Activated CD4-positive, alpha-beta T cell treated with anti-CD3 and anti-CD28 coated beads, Interleukin-2, amount 50 U/mL, for 16 hours (primary cell): ENCODE measurements around the gene RNASE8.
"Not testable (repeated sequence)": the region's sequence is repeated elsewhere in the genome, so short reads cannot be mapped to it uniquely, and the experiment has no call there.

Experiments used
- DNase-seq: peaks from one replicate; pipeline ENCODE4 v3.0.0-alpha.2; 2020

Gene RNASE8

DNA sequence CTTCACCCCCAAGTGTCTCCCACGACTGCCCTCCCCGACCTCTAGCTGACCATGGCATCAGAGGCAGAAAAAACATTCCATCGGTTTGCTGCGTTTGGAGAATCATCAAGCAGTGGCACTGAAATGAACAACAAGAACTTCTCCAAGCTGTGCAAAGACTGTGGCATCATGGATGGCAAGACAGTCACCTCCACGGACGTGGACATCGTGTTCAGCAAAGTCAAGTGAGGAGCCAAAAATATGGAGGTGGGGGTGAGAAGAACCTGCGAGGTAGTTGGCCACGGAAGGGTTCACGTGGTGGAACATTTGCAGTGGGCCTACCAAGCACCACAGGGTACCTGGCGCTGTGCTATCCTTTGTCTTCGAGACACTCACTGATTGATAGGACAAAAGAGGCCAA is 27.1 kb upstream of the RNASE8 start:
- no peak for DNase-seq

DNA sequence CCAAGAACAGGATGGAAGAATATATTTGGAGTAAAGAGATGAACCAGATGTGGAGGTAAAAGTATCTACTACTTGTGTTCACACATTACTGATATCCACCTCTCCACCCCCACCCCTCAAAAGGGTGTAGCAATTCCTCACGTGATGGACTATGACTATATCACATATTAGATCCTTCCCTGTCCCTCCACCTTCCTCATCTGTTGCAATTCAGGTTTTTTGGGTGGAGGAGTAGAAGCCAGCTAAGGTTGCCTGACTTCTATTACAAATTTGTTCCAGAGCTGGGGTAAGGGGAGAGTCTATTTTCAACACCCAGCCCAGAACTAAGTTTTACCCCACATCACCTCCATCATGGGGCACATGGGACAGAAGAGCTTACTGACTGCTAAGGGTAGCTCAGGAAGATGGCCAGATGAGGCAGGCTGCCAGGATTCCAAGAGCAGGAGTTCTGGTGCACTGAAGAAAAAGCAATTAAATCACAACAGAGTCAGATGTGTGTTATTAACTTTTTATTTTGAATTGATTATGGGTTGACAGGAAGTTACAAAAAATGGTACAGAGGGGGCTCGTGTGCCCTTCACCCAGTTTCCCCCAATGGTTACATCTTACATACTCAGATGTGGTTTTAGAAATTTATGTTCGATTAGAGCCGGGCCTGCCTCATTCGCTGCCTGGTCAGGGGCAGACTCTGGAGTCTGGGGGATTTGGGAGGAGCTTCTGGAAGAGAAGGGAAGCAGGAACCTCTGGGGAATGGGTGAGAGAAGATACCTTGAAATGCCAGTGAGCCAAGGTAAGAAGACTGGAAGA is 25.1 kb upstream of the RNASE8 start:
- DNase-seq = no peak

DNA sequence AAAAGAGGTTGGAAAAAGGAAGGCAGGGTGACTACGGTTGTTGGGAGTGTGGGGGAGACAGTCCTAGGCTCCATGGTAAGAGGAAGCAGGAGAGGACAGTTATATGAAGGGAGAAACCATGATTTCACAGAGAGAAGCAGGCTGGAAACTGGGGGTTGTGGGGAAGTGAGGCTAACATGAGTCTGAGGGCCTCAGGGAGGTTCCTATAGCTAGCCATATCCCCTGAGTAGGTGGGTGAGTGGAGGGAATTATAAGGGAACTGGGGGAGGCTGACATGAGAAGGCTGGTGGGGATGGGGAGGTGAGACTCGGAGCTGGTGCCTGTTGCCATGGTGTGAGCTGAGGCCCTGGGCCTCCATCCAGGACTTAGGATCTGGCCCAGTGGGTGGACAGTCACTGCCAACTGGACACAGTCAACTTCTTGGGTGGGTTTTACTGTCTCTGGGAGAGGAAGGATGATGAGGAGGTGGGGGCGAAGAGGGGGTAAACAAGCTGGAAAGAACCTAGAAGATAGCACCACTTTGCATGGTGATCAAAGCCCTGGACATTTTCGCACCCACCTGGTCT is 24.4 kb upstream of the RNASE8 start:
- DNase-seq = no peak

DNA sequence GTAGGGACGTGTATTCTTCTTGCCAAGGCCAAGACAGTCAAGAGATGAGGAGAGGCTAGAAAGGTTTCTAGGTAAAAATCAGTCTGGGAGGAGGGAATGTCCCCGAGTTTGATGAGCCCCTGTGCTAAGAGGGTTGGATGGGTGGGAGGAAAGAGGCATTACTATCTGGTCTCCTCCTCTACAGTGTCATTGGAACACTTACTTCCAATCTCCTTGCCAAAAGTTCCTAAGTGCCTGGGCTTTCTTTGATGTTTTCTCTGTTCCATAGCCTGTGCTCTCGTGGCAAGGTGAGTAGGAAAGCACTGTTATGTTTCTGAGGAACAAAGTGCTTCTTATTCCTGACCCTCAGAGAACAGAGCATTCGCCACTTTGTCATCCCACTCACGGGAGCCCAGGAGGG is 22.9 kb upstream of the RNASE8 start, which contains the start of gene RNASE13:
RNASE13 (minus strand) TSS at position 101 of the 400 bp plus-strand sequence. CDS start 519 bp downstream, outside the sequence.
- no peak for DNase-seq

DNA sequence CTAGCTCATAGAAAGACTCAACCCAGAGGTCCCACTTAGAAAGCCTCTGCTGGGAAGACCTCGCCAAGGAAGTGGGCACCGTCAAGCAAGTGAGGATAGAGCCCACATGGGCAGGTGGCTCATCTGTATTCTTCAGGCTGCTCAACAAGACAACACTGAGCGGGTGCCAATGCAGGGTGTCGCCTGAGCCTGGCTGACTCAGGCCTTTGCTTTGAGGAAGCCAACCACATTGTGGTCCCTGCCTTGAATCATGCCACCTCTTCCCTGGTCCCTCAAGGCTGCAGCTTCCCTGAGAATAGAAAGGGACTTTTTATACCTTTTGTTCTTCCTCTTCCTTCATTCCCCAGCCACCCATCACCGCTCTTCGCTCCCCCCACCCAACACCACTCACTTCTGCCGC is 20.9 kb upstream of the RNASE8 start:
- DNase-seq = no peak

DNA sequence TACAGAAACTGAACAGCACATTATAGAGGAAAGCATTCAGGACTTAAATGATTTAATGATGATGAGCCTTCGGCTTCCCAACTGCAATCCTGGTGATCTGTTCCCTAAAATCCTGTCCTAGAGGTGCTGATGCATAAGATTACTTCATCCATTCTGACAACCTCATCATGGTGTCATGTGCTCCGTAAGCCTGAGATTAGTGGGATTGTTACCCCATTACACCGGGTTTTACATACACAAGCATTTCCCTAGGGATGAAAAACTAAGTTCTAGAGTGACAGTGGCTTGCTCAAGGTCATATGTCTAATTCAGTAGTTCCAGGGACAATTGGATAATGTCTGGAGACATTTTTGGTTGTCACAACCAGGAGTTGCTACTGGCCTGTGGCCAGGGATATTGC is 20.5 kb upstream of the RNASE8 start:
- no peak for DNase-seq

DNA sequence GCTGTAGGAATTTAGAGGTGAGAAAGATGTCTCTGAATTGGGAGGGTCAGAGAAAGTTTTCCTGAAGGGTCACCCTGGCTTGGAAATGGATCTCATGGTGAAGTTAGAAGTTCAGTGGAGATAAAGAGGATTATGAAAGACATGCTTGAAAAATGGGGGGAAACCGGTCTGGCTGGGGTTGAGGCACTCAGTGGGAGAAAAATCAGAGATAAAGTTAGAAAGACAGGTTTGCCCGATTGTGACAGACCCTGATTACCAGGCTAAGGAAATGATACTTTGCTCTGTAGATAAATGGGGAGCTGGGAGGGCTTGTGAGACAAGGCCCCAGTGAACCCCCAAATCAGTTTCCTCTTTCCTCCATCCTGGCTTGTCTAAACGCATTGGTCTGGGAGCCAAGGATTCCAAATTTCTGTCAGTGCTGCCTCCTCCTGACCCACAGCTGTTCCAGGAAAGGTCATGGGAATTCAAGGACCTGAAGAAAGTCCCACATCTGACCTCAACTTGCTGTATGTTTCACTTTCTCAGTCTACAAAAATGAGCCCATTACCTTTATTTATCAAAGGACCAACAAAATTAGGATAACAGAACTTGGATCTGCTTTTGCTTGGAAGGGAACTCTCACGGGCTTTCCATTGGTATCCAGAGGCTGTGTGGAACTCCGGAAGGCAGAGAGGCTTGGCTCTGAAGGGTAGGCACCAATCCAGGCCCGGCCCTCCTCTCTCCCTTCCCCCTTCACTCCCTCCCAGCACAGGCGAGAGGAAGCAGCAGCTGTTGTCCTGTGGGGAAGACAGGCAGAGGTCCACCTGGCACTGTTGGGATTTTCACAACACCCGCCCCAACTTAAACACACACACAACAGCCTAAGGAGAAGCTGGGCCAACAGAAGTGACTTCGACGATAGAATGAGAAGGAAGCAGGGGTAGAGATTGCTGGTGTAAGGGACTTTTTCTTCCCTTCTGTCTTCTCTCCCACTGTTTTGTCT is 18.9 kb upstream of the RNASE8 start:
- DNase-seq = no peak

DNA sequence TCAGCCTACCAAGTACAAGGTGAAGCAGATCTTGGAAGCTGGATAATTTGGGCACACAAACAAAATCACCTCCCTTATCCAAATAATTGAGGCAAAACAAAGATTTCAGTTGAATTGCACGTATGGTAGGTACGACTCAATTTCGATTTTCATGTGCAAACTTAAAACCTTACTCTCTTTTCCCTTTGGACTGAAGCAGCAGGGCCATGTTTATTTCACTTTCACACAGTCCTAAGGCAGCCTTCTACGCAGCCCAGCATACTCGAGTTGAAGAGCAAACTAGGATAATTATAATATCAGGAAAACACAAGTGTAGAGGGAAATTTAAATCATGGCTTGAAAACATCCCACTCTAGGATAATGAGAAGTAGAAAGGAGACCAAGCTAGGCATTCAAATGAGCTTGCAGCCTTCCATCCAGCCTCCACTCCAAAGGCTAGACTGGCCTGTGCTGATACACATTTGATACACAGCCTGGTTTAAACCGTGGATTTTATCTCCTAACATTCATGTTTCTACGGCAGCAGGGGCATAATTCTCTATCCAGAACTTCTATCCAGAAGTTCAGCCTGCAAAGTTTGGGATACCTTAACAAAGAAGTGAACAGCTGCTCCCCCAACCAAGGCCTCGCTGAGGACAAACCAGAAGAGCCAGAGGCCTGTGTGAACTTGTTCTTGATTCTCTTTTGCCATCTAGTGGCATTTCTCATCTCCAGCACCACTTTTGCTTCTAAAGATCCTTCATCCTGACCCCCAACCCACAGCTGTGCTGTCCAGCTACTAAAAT is 17.8 kb upstream of the RNASE8 start:
- DNase-seq = peak; percentile 27

DNA sequence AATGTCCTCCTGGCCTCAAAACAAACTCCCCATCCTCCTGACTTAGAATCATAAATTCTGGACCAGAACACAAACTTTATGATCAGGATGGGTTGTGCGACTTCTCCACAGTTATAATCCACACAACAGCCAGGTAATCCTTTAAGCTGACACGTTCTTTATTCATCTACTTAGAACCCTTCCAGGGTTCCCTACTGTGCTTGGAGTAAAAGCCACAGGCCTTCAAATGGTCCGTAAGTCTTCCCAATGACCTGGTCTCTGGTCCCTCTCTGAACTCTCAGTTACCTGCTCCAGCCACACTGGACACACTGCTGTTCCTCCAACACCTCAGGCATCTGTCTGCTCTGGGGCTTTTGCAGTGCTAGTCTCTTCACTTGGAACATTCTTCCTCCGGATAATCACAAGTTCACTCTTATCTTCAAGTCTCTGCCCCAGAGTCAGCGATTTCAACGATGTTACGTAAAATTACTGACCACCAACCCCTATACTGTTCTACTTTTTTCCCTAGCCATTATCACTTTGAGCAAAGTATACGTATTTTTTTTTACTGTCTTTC is 17.2 kb upstream of the RNASE8 start:
- no peak for DNase-seq

DNA sequence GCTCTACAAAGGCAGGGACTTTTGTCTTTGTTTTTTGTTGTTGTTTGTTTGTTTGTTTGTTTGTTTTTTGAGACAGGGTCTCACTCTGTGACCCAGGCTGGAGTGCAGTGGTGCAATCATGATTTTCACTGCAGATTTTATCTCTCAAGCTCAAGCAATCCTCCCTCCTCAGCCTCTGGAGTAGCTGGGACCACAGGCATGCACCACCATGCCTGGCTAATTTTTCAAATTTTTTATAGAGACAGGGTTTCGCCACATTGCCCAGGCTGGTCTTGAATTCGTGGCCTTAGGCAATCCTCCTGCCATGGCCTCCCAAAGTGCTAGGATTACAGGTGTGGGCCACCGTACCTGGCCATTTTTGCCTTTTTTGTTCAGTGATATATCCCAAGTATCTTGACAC is 16.7 kb upstream of the RNASE8 start:
- DNase-seq = not testable (repeated sequence)

DNA sequence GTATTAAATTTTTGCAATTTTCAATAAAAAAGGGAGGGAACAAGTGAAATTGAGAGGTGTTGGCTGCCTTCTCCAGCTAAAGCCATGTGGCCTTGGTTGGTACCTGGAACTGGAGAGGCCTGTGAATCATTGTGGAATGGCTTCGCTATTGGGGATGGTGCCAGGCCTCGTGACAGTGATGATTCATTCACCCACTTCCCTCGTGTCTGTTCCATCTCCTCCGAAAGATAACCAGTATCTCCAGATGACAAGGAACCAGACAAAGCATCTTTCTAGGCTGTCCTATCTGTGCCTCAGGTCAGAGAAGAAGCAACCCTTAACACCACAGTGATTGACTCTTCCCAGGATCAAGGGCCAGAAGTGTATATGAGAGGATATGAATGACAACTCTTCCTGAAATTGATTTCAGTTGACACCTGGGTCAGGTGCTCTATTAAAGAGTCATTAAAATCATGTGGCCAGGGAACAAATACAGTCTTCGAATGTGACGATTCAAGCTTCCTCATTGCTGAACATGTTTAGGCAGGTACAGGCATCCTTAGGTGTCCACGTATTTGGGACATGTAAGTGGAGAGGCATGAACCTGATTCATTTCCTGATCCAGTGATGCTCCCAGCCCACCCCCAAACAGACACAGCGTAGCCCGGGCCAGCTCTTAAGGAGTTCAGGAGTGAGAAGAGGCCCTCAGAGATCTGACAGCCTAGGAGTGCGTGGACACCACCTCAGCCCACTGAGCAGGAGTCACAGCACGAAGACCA is 15.8 kb upstream of the RNASE8 start, which contains the start of gene RNASE7:
RNASE7 (plus strand) TSS at position 687 of the 758 bp plus-strand sequence. CDS start 631 bp downstream, outside the sequence.
- no peak for DNase-seq

DNA sequence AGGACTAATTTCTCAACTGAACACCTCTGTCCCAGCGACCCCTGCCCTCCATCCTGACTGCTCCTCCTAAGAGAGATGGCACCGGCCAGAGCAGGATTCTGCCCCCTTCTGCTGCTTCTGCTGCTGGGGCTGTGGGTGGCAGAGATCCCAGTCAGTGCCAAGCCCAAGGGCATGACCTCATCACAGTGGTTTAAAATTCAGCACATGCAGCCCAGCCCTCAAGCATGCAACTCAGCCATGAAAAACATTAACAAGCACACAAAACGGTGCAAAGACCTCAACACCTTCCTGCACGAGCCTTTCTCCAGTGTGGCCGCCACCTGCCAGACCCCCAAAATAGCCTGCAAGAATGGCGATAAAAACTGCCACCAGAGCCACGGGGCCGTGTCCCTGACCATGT is 14.7 kb upstream of the RNASE8 start:
- DNase-seq = no peak

DNA sequence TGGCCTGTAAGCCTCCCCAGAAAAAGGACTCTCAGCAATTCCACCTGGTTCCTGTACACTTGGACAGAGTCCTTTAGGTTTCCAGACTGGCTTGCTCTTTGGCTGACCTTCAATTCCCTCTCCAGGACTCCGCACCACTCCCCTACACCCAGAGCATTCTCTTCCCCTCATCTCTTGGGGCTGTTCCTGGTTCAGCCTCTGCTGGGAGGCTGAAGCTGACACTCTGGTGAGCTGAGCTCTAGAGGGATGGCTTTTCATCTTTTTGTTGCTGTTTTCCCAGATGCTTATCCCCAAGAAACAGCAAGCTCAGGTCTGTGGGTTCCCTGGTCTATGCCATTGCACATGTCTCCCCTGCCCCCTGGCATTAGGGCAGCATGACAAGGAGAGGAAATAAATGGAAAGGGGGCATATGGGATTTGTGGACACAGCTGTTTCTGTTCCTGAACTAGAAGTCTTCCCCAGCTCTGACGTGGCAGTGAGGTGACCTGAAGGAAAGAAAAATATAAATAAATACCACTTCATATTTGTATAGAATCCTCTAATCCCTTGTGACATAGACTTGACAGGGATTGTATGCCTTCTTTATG is 14.1 kb upstream of the RNASE8 start:
- no peak for DNase-seq

DNA sequence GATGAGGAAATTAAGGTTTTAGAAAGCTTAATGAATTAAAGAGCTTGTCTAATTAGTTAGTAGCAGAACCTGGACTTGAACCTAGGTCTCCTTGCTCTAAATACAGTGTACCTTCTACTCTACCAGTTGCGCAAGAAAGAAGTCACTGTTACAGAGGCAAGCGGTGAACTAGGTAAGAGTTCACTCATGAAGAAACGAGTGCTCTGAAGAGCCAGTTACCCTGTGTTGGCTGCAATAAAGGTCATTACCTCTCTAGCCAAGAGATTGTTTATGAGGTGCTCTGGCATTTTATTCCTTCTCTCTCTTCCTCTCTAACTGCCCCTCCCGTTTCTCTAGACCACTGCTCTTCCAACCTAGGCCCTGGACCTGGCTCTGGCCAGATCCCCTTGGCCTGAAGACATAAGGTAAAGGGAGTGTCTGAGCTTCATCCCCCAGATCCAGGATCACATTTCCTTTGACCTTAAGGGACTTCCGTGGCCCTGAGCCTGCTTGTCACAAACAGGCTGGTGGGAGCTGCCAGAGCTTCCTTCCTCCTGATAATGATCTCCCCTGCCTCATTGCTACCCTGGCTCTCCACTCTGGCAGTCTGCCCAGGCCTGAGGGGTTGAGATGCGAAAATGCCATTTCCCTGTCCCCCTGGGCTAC is 13.5 kb upstream of the RNASE8 start:
- DNase-seq = no peak

DNA sequence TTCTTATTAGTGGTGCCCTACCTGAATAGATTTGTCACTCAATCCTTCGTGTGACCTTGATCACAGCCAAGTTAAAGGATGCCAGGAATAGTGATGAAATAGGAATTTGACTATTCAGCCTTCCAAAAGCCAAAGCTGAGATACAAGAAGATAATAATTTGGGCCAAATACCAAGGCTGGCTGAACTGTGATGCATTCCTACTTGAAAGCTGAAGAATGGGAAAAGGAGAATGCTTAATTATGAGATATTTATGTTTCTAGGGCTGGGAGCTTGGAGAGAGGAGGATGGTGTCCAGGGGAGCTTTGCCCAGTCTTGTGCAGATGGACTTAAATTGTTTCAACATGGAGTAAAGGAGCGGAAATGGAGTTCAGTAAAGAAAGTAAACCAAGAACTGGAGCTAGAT is 10.2 kb upstream of the RNASE8 start:
- no peak for DNase-seq

DNA sequence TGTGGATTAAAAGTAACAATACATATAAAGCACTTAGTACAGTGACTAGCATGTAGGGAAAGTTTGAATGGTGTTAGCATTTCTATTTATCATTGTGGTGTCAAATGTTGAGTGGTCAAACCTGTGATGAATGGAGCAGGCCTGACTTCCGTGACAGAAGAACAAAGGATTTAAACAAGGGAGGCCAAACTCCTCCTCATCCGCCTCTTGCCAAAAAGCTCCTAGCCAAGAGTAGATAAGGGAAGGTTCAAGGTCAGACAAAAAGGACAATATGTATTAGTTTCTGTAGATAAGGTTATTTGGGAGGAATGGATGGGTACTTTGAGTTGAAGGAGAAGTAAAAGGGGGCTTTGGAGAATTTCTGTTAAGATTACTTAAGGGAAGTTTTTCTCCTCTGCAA is 9.0 kb upstream of the RNASE8 start:
- no peak for DNase-seq

DNA sequence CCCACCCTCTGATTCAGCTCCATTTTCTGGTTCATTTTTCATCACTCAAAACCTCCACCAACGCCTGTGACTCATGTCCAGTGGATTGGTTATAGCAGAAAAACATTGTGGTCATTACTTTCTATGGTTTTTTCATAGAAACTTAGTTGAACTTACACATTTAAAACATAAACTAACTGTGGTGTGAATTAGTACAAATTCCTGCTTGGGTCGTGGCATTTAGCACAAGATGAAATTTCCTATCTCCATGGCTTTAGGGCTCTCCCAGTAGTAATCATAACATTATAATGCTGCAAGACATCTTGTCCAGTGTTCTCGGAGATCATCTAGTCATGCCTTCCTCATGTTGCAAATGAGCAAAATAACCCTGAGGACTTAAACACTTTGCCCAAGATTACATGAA is 8.3 kb upstream of the RNASE8 start:
- no peak for DNase-seq

DNA sequence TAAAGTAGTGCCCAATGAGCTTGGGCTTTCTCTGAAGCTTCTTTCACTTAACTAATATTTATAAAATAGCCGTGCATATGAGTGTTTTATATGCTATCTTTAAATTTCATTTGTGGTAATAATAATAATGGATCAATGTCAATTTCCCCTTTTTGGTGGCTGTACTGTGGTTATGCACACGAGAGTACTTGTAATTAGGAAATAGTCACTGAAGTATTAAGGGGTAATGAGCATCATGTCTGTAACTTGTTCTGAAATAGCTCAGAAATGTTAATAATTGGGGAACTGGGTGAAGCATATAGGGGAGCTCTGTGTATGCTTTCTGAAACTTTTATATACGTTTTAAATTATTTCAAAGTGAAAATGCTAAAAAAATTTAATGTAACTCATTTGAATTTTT is 7.0 kb upstream of the RNASE8 start:
- DNase-seq = no peak

DNA sequence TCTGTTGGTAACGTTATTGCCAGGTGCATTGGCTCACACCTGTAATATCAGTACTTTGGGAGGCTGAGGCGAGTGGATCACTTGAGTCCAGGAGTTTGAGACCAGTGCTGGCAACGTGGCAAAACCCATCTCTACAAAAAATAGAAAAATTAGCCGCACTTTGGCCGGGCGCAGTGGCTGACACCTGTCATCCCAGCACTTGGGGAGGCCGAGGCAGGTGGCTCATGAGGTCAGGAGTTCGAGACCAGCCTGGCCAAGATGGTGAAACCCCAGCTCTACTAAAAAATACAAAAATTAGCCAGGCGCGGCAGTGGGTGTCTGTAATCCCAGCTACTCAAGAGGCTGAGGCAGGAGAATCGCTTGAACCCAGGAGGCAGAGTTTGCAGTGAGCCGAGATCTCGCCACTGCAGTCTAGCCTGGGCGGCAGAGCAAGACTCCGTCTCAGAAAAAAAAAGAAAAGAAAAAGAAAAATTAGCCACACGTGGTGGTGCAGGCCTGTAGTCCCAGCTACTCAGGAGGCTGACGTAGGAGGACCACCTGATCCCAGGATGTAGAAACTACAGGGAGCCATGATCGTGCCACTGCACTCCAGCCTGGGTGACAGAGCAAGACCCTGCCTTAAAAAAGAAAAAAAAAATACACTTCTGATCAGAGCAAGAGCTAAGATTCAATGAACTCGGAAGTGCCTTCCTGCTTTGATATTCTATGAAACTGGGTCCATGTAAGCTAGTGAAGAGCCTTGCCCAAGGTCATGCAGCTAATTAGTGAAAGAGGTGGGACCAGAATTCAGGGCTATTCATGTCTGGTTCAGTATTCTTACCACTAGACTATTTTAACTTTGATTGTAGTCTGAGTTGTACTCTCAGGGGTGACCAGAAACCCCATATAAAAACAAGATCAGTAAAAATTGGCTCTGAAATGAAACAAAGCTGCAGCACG is 4.2 kb upstream of the RNASE8 start:
- no peak for DNase-seq
